Activated CD8-positive, alpha-beta memory T cell treated with anti-CD3 and anti-CD28 coated beads, Interleukin-2, amount 10 ng/mL, durations not matched to agents 7 days and 5 days (primary cell): Measurements from ENCODE around the gene SPO11. TPM values are rescaled to one million over a fixed set of nuclear protein-coding genes. Genes with fewer than 3 reads are reported as not detected.

Experiments used
- ATAC-seq: fragments of 150-1000 bp; cut with Tn5 transposase; one replicate; pipeline ENCODE4 v1.10.0; 2021; ENCODE audit warnings: moderate library complexity
- CTCF ChIA-PET: fragments of 350-600 bp; sonication (Branson Sonifier 250); formaldehyde crosslinking; loops from one replicate; lab custom pipeline; 2021; ENCODE audit warnings: antibody characterized with exemption; lab: Charles Lee
- DNase-seq: peaks from one replicate; pipeline ENCODE4 v3.0.0-alpha.2; 2020
- H3K27ac Mint-ChIP-seq: one replicate; pipeline ENCODE4 v1.8.0; 2021; ENCODE audit warnings: mild to moderate bottlenecking, mixed read lengths
- H3K27me3 Mint-ChIP-seq: one replicate; pipeline ENCODE4 v1.8.0; 2021; ENCODE audit warnings: mixed read lengths
- H3K36me3 Mint-ChIP-seq: one replicate; pipeline ENCODE4 v1.8.0; 2021; ENCODE audit warnings: mild to moderate bottlenecking, mixed read lengths
- H3K4me1 Mint-ChIP-seq: one replicate; pipeline ENCODE4 v1.8.0; 2021; ENCODE audit warnings: mixed read lengths
- H3K4me3 Mint-ChIP-seq: one replicate; pipeline ENCODE4 v1.8.0; 2021; ENCODE audit warnings: mild to moderate bottlenecking, moderate library complexity, mixed read lengths
- H3K9me3 Mint-ChIP-seq: one replicate; pipeline ENCODE4 v1.8.0; 2022; ENCODE audit warnings: low read depth, mixed read lengths
- total RNA-seq, 2 experiments: library from RNA; stranded (reverse); gene quantifications; one replicate each; pipeline ENCODE4 v1.2.3, GENCODE V29; 2021

SPO11 gene
- total RNA-seq, 2 experiments from 2014 or later: not detected

DNA sequence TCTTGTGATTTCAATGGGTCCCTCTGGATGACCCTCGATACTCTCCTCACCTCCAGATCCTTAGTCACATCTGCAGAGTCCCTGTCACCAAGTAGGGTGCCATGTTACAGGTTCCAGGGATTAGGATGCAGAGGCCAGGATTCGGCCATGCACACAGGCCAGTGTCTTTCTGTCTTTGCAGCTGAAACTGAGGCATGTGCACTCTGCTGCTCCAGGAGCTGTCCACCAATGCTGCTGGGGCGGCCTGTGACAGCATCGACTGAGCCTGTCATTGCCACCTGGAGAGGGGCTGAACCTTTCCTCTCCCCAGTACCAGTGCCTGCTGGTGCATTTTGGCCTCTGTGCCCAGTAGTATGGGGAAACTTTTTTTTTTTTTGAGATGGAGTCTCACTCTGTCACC is 57.2 kb downstream of the SPO11 start:
- Mint-ChIP-seq H3K4me1 (peaks cover 33% of the 10 kb centered on the region), H3K27me3 (no peaks in the 10 kb centered on the region), H3K9me3 (no peaks in the 10 kb centered on the region), H3K27ac (no peak overlapping the region), H3K36me3 (no peaks in the 10 kb centered on the region), H3K4me3 (no peak overlapping the region)
- ATAC-seq (no peak), DNase-seq (no peak)
- CTCF ChIA-PET: interaction anchor here (3.9 kb wide), 1 partner anchor 109 kb away, joined by 20 read pairs; no protein-coding TSS in a partner anchor

DNA sequence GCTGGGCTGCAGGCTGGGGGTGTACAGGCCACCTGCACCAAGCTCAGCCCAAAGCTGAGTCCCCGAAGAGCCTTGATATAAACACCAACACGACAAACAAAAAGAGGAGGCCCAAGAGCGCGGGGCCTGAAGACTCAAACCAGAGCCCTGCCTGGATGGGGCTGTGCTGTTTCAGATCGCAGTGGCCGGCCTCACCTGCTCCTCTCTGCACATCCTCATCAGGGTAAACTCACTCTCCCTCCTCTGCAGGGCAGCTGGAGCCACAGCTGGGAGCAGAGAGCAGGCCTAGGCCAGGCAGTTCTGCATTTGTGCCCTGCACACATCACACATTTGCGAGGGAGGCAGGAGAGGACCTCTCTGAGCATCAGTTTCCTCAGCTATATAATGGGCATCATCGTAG is 57.9 kb downstream of the SPO11 start:
- Mint-ChIP-seq H3K4me3 (no peak overlapping the region), H3K27ac (no peak overlapping the region), H3K4me1 (peaks cover 26% of the 10 kb centered on the region), H3K27me3 (no peaks in the 10 kb centered on the region), H3K9me3 (no peaks in the 10 kb centered on the region), H3K36me3 (peaks cover 3% of the 10 kb centered on the region)
- DNase-seq: no peak
- CTCF ChIA-PET: interaction anchor here (0.9 to 3.9 kb wide), 3 partner anchors 48 to 111 kb away, joined by 4 to 20 read pairs (median 4); no protein-coding TSS in a partner anchor
- ATAC-seq: no peak

- Mint-ChIP-seq H3K4me3 (no peak overlapping the region), H3K4me1 (peaks cover 23% of the 10 kb centered on the region), H3K27ac (no peak overlapping the region), H3K27me3 (no peaks in the 10 kb centered on the region), H3K36me3 (peaks cover 8% of the 10 kb centered on the region), H3K9me3 (no peaks in the 10 kb centered on the region)
- DNase-seq (no peak), ATAC-seq (no peak)
- CTCF ChIA-PET: interaction anchor here (0.9 to 3.9 kb wide), 3 partner anchors 48 to 111 kb away, joined by 4 to 20 read pairs (median 4); no protein-coding TSS in a partner anchor
Observed at GRCh38 chr20:57387945-57388371, 58.4 kb downstream of the SPO11 start.

DNA sequence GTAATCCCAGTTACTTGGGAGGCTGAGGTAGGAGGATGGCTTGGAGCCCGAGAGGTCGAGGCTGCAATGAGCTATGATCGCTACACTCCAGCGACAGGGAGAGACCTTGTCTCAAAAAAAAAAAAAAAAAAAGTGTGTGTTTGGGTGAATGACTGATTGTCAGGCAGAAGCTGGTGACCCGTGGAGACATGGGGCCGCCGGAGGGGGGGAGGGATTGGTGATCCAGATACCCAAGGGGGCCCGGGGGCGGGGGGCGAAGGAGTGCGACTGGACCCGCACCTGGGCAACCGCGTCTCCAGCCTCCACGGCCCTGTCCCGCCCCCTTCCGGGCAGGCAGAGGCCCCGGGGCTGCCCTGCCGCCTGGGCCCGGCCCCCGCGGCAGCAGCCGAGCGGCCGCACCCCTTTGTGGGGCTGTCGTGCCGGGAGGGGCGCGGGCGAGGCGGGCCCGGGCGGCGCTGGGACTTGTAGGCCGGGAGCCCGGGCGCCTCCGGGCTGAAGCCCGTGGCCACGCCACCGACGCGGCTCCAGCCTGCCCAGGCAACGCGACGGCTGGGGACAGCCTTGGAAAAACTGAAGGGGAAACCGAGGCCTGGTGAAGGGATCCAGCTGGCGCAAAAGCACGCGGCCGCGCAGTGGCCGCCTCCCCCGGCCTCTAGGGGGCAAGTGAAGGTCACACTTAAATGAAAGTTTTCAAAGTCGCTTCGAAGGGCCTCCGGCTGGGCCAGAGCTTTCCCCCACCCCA is 59.5 kb downstream of the SPO11 start:
- Mint-ChIP-seq H3K36me3 (peaks cover 19% of the 10 kb centered on the region), H3K9me3 (no peaks in the 10 kb centered on the region), H3K27ac (peak overlapping the region; percentile 93), H3K4me3 (peak overlapping the region; percentile 71), H3K27me3 (no peaks in the 10 kb centered on the region), H3K4me1 (peaks cover 28% of the 10 kb centered on the region)
- ATAC-seq (peak; percentile 12), DNase-seq (peak; percentile 67)
- CTCF ChIA-PET: interaction anchor here (0.6 to 3.9 kb wide), 14 partner anchors 7 to 1020 kb away, joined by 3 to 20 read pairs (median 4); no protein-coding TSS in a partner anchor

GRCh38 chr20:57389695-57390603 is 60.3 kb downstream of the SPO11 start:
- H3K9me3 Mint-ChIP-seq: no peaks in the 10 kb centered on the region
- H3K4me1 Mint-ChIP-seq: peaks cover 34% of the 10 kb centered on the region
- DNase-seq: peak; percentile 75
- no peak for ATAC-seq
- peaks cover 26% of the 10 kb centered on the region for H3K36me3 Mint-ChIP-seq
- CTCF ChIA-PET: interaction anchor here (0.6 to 3.9 kb wide), 15 partner anchors 8 to 230 kb away, joined by 3 to 20 read pairs (median 4); partner anchors contain the start of gene ZBP1
- H3K27me3 Mint-ChIP-seq: no peaks in the 10 kb centered on the region
- H3K27ac Mint-ChIP-seq: peak overlapping the region; percentile 93
- H3K4me3 Mint-ChIP-seq: peak overlapping the region; percentile 71

DNA sequence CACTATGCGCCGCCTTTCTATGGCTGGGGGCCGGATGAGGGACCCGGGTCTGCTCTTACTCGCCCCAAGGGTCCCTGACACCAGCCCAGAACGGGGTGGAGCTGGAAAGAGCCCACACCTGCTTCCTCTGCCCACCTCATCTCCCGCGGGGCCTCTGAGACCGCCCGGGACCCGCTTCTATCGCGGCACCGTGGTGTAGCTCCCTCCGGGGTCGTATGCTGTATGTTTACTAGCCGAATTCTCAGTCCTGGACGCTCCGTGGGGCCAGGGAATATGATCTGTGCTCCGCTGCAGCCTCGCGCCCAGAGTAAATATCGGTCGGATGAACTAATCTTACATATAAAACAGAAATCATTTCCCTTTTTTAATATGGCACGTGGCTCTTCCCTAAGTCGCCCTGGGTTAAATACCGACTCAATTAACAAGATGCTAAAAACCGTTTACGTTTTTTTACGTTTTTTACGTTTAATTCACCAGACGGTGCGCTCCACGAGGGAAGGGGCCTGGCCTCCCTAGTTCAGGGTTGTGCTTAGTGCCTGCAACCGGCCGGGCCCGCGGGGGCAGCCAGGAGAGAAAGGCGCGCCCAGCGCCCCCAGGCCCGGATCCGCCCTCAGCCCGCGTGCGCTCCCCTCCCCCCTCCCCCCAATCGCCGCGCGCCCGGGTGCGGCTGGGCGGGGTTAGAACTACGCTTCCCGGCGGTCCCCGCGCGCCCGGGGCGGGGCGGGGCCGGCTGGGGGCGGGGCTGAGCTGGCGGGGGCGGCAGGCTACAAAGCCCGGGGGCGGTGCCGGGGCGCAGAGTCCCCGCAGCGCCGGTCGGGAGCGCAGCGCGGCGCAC is 61.2 kb downstream of the SPO11 start, which contains the start of gene RBM38:
Gene RBM38 (plus strand): TSS at position 793 of the 835 bp plus-strand sequence. CDS start 186 bp downstream, outside the sequence.
- ATAC-seq (peak; percentile 69), DNase-seq (peak; percentile 84)
- Mint-ChIP-seq H3K27me3 (no peaks in the 10 kb centered on the region), H3K9me3 (no peaks in the 10 kb centered on the region), H3K36me3 (peaks cover 33% of the 10 kb centered on the region), H3K27ac (peak within 1 kb of the TSS; percentile 93), H3K4me3 (peak within 1 kb of the TSS; percentile 78), H3K4me1 (peaks cover 40% of the 10 kb centered on the region)
- CTCF ChIA-PET: interaction anchor here (1.0 to 3.9 kb wide), 11 partner anchors 8 to 229 kb away, joined by 3 to 20 read pairs (median 10); partner anchors contain the start of gene ZBP1

DNA sequence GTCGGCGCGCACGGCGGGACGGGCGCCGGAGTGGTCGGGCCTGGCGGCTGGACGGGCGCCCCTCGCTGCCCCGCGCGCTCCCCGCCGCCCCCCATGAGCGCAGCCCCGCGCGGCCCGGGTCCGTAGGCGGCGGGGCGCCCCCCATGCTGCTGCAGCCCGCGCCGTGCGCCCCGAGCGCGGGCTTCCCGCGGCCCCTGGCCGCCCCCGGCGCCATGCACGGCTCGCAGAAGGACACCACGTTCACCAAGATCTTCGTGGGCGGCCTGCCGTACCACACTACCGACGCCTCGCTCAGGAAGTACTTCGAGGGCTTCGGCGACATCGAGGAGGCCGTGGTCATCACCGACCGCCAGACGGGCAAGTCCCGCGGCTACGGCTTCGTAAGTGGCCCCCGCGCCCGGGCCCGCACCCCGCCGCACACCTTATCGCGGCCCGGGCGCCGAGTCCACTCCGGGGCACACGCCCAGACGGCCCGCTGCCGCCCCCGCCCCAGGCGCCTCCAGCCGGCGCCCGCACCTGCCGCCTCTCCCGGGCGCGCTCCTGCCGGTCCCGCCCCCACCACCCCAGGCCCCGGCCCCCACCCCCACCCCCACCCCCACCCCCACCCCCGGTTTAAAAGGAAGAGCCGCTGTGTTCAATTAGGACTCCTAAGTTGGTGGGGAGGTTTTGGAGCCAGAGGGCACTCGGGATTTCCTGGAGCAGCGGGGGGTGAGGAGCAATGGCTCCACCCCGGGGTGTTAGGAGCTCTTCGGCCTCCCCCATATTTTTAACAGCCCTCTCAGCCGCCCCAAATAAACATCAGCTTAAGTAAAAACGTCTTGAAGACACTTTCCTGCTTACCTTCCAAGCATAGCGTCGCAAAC is 62.1 kb downstream of the SPO11 start:
- H3K4me3 Mint-ChIP-seq: peak overlapping the region; percentile 78
- DNase-seq (peak; percentile 58), ATAC-seq (peak; percentile 5)
- H3K27ac Mint-ChIP-seq: peak overlapping the region; percentile 90
- H3K36me3 Mint-ChIP-seq: peaks cover 40% of the 10 kb centered on the region
- H3K4me1 Mint-ChIP-seq: peaks cover 47% of the 10 kb centered on the region
- CTCF ChIA-PET: interaction anchor here (0.7 to 3.9 kb wide), 11 partner anchors 10 to 228 kb away, joined by 3 to 24 read pairs (median 7); partner anchors contain the start of gene ZBP1
- H3K9me3 Mint-ChIP-seq: no peaks in the 10 kb centered on the region
- no peaks in the 10 kb centered on the region for H3K27me3 Mint-ChIP-seq

DNA sequence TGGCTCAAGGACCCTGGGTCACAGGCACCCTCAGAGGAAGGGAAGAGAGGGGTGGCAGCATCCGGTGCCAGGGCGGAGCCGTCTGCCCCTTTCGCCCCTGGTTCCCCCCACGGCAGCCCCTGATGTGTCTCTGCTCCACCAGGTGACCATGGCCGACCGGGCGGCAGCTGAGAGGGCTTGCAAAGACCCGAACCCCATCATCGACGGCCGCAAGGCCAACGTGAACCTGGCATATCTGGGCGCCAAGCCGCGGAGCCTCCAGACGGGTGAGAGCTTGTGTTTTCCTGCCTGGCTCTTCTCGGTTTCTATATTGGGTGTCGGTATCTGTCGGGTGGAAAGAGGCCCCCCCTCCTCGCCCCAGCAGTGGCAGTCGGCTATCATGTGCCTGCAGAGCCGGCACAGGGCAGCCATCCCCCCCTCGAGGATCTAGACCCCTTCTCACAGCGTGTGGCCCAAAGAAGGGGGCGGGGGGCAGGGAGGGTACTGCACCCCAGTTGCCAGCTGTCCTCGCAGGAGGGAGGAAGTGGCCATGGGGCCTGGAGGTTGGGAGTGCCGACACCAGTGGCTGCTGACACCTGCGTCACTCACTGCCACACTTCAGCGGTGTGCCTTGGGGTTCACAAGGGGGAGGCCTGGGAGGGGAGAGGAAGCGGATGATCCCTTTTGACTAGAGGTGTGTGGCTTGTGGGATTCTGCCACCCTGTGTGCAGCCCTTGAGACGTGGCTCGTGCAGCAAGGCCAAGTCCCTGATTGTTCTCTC is 63.1 kb downstream of the SPO11 start:
- peak; percentile 96 for DNase-seq
- peak; percentile 51 for ATAC-seq

More for the DNA sequence above, 63.1 kb downstream of the SPO11 start:
- Mint-ChIP-seq H3K27me3 (no peaks in the 10 kb centered on the region), H3K9me3 (no peaks in the 10 kb centered on the region), H3K36me3 (peaks cover 50% of the 10 kb centered on the region), H3K4me1 (peaks cover 57% of the 10 kb centered on the region), H3K4me3 (peak overlapping the region; percentile 78), H3K27ac (peak overlapping the region; percentile 90)
- CTCF ChIA-PET: interaction anchor here (0.8 to 3.9 kb wide), 8 partner anchors 9 to 227 kb away, joined by 3 to 24 read pairs (median 6); partner anchors contain the start of gene ZBP1
